Effector CD4-positive, alpha-beta T cell (primary cell): Measurements from ENCODE around the gene ITGAL.
"Not testable (repeated sequence)": the region's sequence is repeated elsewhere in the genome, so short reads cannot be mapped to it uniquely, and the experiment has no call there.

Experiments used
- DNase-seq: peaks from one replicate; pipeline ENCODE4 v3.0.0-alpha.2; 2020

The ITGAL gene

DNA sequence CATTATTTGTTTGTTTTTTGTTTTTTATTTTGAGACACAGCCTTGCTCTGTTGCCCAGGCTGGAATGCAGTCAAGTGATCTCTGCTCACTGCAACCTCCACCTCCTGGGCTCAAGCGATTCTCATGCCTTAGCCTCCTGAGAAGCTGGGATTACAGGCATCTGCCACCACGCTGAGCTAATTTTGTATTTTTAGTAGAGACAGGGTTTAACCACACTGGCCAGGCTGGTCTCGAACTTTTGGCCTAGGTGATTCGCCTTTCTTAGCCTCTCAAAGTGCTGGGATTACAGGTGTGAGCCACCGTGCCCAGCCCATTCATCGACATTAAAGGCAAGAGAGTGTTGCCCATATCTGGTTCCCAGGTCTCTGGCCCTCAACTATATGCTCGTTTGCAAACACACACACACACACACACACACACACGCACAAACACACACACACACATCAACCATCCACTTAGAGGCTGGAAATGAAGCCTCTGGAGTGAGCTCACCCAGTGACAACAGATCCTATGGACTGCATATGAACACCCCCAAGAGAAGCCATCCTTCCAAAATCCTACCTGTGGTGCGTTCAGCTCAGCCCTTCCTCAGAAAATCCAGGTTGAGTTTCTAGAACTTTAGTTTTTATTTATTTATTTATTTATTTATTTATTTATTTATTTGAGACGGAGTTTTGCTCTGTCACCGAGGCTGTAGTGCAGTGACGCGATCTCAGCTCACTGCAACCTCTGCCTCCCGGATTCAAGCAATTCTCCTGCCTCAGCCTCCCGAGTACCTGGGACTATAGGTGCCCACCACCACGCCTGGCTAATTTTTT is 14.6 kb upstream of the ITGAL start:
- no peak for DNase-seq

- peak; percentile 51 for DNase-seq
Observed at GRCh38 chr16:30458561-30459394, 13.8 kb upstream of the ITGAL start.

DNA sequence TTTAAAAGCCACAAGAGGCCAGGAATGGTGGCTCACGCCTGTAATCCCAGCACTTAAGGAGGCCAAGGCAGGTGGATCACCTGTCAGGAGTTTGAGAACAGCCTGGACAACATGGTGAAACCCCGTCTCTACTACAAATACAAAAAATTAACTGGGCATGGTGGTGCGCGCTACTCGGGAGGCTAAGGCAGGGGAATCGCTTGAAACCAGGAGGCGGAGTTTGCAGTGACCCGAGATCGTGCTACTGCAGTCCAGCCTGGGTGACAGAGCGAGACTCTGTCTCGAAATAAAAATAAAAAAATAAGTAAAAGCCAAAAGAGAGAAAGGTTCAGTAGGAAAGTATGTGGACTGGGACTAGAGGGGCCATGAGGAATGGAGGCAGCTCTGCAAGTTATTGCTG is 13.1 kb upstream of the ITGAL start:
- DNase-seq: no peak

DNA sequence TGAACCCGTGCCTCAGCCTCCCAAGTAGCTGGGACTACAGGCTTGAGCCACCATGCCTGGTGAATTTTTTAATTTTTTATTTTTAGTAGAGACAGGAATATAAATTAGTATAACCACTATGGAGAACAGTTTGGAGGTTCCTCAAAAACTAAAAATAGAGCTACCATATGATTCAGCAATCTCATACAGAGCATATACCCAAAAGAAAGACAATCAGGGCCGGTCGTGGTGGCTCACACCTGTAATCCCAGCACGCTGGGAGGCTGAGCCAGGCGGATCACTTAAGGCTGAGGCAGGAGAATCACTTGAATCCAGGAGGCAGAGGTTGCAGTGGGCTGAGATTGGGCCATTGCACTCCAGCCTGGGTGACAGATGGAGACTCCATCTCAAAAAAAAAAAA is 11.1 kb upstream of the ITGAL start:
- DNase-seq: not testable (repeated sequence)

- DNase-seq: no peak
Observed at GRCh38 chr16:30464078-30464477, 8.5 kb upstream of the ITGAL start.

- DNase-seq: no peak
Observed at GRCh38 chr16:30470170-30470512, 2.4 kb upstream of the ITGAL start.

GRCh38 chr16:30470632-30470995 is 1.9 kb upstream of the ITGAL start:
- no peak for DNase-seq

GRCh38 chr16:30473231-30474073 is 910 bp downstream of the ITGAL start:
- peak; percentile 30 for DNase-seq

- no peak for DNase-seq
Observed at GRCh38 chr16:30474074-30474452, 1.5 kb downstream of the ITGAL start.

GRCh38 chr16:30474684-30475083 is 2.1 kb downstream of the ITGAL start:
- no peak for DNase-seq

DNA sequence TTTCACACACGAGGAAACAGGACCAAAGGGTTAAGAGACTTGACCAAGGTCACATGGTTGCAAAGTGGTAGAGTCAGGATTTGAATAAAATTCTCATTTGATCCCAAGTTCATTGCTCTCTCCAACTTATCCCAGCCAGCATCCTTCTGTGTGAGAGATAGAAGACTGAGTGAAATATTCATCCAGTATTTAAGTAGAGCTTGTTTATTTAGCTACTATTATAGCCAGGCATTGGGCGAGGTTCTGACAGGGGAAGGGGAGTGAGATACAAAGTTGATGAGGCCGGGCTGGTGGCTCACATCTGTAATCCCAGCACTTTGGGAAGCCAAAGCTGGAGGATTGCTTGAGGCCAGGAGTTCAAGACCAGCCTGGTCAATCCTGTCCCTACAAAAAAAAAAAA is 4.4 kb downstream of the ITGAL start:
- no peak for DNase-seq

GRCh38 chr16:30477773-30478172 is 5.2 kb downstream of the ITGAL start:
- DNase-seq: not testable (repeated sequence)

DNA sequence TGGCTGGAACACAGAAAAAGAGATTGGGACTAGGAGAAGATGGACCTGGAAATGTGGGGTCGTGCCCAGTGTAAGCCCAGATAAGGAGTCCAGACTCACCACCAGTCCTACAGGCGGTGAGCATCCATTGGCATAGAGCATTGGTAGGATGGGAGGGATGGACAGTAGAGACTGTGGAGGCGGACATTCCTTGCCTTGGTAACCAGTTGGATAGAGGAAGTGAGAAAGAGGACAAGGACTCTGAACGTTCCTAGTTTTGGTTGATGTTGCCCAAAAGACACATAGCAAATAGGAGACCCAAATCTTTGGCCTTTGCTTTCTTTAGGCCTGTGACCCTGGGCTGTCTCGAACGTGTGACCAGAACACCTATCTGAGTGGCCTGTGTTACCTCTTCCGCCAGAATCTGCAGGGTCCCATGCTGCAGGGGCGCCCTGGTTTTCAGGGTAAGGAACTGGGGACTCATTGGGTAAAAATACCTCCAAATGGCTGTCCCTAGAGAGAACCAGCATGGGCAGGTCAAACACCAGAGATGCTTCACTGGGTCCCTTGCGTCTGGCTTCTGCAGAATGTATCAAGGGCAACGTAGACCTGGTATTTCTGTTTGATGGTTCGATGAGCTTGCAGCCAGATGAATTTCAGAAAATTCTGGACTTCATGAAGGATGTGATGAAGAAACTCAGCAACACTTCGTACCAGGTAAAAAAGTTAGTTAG is 6.4 kb downstream of the ITGAL start:
- no peak for DNase-seq

- DNase-seq: no peak
Observed at GRCh38 chr16:30481381-30481780, 8.8 kb downstream of the ITGAL start.

DNA sequence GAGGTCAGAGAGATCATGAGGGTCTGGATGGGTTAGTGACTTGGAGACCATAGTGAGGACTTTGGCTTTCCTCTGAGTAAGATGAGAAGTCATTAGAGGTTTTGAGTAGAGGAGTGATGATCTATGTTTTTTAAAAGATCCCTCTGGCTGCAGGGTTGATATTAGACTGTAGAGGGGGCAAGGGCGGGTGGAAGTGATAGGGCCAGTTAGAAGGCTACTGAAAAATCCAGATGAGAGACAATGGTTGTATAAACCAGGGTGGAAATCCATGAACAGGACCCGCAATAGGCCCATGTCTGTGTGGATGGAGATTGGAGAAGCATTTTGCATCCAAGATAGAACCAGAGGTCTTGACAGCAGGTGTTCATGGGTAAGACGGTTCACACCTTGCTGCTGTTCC is 9.8 kb downstream of the ITGAL start:
- no peak for DNase-seq

DNA sequence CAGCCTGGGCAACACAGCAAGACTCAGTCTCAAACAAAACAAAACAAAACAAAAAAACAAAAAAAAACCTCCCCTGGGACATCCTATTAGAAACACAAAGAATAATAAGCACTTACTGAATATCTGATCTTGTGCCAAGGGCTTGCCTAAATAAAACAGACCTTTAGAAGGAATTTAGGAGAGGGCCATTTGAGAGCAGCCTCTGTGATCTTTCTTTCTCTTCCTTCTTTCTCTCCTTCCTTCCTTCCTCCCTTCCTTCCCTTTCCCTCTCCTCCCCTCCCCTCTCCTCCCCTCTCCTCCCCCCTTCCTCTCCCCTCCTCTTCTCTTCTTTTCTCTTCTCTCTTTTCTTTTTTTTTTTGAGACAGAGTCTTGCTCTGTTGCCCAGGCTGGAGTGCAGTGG is 12.3 kb downstream of the ITGAL start:
- no peak for DNase-seq

GRCh38 chr16:30485818-30486436 is 13.4 kb downstream of the ITGAL start:
- no peak for DNase-seq

- DNase-seq: no peak
Observed at GRCh38 chr16:30488764-30489605, 16.4 kb downstream of the ITGAL start.

DNA sequence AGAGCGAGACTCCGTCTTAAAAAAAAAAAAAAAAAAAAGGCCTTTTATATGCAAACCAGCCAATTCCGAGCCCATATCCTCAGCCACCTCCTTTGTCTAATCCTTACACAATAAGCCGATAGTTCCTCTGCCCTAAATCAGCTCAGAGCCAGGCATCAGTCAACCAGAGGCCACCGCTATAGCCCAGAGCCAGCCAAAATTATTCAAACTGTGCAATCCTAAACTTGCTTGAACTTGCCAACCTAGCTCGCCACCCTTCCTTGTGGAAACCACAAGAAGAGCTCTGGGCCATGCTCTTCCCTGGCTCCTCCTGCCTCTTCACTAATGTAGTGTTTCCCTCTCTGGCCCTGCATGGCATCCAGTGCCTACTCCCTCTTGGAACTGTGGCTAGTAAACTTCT is 17.7 kb downstream of the ITGAL start:
- no peak for DNase-seq

DNA sequence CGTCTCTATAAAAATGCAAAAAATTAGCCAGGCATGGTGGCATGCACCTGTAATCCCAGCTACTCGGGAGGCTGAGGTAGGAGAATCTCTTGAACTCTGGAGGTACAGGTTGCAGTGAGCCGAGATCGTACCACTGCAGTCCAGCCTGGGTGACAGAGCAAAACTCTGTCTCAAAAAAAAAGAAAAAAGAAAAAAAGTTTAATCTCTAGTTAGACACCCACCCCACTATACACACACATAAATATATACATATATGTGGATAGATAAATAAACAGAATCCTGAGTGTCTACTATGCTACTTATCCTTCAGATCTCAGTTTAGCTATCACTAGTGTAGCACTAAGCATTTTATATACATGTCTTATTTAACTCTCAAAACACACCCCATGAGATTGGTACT is 18.7 kb downstream of the ITGAL start:
- DNase-seq: no peak

GRCh38 chr16:30491744-30492308 is 19.3 kb downstream of the ITGAL start:
- no peak for DNase-seq
